CD4-positive, alpha-beta T cell treated with Interleukin-17A for 4 hours (primary cell): ENCODE measurements around the gene HELZ.
"Not testable (repeated sequence)": the region's sequence is repeated elsewhere in the genome, so short reads cannot be mapped to it uniquely, and the experiment has no call there.

Experiments
- DNase-seq: peaks from one replicate; pipeline ENCODE4 v3.0.0-alpha.2; 2020; ENCODE audit warnings: mixed read lengths

HELZ gene

DNA sequence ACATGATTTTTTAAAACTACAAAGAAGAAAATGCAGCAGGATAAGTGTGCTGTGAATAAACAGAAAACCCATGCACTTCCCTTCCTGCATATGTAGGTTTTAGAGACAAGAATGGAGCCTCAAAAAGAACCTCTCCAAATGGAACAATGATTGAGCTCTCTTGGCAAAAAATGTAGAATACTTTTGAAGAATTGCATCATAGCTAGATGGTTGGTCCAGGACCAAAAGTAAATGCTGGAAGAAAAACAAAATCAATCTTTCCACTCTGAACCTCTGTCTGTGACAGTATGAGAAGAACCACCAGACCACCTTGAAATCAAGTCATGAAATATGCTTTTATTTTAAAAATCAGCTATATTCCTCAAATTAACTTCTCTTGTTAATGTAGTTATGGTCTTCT lies 17.5 kb downstream of the HELZ start:
- DNase-seq, result no peak

DNA sequence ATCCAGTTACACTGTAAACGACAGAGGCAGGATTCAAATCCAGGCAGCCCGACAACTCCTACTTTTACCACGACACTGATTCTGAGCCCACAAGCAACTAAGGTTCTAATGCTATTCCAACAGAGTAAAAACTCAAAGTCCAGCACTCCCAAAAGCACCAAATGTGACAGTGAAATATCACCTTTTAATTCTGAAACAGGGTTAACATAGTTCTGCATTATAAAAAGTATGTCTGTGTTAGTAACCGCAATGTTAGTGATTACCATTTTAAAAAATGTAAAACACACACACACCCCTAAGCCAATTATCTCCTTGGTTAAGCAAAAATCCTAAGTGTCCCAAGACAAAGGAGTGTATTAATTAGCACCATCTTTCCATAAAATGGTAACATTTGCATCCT lies 19.7 kb downstream of the HELZ start:
- no peak for DNase-seq

DNA sequence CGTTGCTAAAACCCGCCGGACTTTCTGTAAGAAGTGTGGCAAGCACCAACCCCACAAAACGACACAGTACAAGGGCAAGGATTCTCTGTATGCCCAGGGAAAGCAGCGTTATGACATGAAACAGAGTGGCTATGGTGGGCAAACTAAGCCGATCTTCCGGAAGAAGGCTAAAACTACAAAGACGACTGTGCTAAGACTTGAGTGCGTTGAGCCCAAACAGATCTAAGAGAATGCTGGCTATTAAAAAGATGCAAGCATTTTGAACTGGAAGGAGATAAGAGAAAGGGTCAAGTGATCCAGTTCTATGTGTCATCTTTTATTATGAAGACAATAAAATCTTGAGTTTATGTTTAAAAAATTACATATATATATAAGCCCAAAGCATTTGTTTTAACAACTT lies 20.3 kb downstream of the HELZ start:
- DNase-seq, result no peak

DNA sequence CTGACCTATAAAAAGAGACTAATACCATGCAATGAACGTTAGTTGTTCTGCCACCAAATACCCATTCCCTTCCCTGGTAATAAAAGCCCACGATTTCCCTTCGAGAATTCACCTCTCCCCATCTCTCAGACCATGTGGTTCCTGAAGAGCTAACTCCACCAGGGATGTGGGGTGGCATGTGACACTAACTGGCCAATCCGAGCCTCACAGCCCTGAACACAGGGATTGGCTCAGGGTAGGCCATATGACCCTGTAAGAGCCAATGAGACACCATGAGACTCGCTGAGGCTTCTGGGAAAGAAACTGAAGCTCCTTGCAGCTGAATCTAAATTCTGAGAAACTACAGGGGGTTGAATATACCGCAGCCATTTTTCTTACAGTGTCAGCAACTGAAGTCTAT lies 21.1 kb downstream of the HELZ start:
- DNase-seq, result no peak

DNA sequence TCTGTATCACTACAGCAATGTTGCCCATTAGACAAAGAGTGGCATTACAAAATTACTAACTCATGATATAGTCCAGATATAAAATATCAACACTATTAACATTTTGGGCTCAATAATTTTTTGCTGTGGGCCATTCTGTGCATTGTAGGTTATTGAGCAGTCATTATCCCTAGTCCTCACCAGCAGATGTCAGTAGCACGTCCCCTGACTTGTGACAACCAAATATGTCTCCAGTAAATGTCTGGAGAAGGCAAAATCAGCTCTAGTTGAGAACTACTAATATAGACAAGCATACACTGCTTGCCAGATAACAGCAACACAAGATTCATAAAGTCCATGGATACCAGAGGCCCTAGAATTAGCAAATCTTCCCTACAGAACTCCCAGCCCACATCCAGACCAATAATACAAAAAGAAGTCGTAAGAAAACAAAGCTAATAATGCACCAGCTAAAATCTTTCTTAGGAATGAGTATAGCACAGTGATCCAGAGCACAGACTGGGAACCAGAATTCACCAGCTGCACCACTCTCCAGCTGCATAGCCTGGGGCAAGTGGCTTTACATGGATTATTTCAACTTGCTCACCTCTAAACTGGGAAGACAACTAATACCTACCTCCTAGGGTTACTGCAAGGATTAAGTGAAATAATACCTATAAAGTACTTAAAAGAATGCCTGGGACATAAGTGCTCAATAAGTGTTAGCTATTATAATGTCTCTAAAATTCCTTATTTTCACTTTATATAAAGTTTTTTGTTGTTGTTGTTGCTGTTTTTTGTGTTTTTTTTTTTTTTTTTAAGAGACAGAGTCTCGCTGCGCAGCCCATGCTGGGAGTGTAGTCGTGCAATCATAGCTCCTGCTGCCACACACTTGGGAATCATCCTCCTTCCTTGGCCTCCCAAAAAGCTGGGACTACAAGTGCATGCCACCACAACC lies 23.7 kb downstream of the HELZ start:
- DNase-seq, result peak; percentile 44

DNA sequence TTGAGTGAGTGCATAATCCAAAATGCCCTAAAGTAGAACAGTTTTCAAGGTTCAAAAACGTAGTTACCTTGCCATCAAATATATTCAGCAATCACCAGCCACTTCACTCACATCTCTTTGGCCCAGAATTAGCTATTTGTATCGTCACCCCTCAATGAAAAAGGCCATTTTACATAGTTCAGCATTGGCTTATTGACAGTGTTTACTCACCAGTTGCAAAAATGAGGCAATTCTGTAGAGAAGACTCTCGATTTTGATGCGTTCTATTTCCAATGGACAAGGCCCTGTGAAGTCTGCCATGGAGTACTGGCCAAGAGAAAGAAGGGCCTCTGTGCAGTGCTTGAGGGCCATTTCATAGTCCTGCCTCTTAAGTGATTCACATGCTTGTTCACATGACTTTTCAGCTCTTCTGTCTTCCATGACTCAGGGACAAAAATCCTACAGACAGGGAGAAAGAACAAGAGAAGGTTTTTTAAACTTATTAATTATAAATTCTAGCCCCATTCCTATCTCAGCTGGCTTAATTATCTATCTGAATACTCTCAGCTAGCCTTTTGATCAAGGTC lies 26.5 kb downstream of the HELZ start:
- DNase-seq, result no peak

DNA sequence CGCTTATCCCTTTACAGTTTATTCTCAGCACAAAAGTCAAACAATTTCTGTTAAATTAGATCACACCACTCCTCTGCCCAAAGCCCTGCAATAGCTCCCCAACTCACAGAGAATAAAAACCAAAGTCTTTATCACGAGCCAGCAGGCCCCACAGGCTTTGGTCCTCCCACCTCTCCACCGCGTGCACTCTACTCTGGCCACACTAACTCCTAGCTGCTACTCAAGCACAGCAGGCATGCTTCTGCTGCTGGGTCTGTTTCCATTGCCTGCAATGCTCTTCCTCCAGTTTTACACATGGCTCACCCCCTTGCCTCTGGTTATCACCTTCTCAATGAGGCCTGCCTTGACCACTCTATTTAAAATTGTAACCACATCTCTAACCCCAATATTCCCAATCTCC lies 27.6 kb downstream of the HELZ start:
- DNase-seq, result no peak

DNA sequence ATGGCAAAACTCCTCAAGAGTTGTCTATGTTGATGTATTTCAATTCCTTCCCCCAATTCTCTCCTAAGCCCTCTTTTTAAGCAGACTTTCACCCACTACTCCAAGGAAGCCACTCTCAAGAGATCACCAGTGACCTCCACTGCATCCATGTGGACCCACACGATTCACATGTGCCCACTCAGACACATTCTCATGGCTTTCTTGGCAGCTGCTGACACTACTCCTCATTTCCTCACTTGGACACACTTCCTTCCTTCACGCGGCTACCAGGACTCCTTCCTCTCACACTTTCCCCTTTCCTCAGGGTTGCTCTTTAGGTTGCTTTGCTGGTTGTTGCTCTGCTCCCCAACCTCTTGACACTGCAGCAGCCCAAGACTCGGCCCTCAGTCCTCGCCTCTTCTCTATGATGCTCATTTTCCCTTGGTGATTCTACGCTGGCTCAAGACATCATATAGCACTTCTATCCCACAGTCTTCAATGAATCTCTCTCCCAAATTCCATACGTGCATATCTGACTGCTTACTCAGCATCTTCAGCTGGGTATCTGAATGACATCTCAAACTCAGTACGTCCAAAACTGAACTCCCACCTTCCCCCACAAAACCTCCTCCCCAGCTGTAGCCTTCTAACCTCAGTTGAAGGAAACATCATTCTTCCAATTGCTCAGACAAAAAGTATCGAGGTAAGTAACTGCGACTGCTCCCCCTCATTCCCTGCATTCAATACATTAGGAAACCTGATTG lies 28.2 kb downstream of the HELZ start:
- DNase-seq, result no peak

DNA sequence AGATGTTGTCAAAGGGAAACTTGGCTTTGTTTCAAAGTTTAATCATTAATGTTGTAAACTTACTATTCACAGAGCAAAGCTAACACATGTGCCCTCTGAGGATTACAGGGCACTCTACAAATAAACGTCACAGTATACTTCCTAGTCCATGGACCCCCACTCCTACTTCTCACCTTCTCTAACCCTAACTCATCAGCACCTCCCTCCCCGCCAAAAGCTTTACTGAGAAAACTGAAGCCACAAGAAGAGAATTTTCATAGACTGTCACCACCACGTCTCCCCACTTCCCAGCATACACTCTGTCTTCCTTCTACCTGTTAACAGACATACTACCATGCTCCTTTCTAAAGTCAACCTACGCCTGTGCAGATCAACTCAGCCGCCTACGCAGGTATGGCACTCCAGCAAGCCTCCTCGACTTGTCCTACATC lies 29.0 kb downstream of the HELZ start:
- DNase-seq, result no peak

DNA sequence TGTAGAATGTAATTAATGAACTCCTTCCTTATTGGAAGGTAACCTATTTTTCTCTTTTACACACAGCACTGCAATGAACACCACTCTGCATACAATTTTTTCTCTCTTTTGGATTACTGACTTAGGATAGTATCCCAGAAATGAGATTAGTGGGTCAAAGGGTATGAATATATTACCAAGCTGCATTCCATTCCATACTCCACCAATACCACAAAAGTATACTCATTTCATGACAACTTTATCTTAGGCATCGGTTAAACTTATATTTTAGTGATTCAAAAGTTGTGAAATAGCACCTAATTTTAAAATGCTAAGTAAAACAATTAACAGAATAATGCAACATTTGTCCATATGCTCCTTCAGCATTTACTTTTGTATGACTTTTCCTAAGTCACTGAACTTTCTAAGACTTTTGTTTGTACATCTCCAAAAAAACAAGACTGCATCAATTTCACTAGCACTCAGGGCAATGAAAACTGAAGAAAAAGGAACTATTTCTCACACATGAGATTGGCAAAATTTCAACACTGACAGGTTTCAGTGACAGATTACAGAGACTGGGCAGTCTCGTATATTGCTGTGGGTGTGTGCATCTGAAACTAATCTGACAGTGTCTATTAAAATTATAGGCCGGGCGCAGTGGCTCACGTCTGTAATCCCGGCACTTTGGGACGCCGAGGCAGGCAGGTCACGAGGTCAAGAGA lies 32.1 kb downstream of the HELZ start:
- DNase-seq, result no peak

DNA sequence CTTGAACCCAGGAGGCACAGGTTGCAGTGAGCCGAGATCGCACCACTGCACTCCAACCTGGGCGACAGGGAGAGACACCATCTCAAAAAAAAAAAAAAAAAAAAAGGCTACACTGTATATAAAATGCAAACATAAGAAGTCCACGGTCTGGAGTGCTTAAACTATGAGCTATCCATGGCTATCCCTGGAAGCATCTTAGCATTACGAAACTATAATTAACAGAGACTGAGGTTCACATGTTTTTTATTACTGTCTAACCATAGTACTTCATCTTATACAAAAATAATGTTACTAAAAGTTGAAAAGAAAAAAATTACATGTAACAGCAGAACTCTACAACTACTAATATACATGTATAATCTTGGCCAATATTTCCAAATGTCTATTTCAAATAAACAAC lies 32.8 kb downstream of the HELZ start:
- no peak for DNase-seq

DNA sequence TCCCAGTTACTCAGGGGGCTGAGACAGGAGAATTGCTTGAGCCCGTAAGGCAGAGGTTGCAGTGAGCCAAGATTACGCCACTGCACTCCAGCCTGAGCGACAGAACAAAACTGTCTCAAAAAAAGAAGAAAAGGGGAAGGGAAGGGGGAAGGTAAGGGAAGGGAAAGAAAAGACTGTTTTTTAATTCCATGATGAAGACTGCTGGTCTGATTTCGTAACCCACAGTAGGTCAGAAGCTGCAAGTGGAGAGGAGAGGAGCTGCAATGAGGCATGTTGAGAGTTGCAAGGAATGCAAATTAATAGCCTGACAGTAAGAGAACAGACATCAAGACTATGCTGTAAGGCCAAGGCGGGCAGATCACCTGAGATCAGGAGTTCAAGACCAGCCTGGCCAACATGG lies 33.3 kb downstream of the HELZ start:
- DNase-seq, result no peak

DNA sequence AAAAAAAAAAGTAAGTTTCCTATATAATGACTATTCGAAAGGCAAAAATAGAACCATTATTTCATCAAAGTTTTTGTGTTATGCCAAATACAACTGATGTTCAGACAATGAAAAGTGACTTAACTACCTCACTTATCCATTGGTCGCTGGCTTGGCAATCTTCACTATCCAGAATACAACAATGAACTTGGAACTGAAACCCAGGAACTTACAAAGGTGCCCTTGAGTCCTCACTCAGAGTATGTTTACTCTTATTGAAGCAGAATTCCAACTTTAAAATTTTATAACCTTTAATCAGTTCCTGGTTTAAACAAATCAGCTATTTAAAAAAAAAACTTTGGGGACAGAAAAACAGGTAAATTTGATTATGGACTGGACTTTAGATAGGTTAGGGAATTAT lies 34.1 kb downstream of the HELZ start:
- DNase-seq, result no peak

DNA sequence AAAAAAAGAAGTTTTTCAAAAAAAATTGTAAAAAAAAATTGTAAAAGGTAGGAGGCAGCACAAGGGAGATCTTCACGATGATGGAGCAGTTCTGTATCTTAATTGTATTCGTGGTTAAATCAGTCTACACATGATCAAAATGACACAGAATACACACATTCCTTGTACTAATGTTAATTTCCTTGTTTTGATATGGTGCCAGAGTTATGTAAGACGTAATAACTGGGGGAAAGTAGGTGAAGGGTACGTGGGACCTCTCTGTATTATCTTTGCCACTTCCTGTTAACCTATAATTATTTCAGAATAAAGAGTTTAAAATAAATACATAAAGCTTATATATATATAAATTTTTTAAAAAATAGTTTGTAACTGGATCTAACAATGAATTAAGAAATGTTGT lies 36.8 kb downstream of the HELZ start:
- no peak for DNase-seq

DNA sequence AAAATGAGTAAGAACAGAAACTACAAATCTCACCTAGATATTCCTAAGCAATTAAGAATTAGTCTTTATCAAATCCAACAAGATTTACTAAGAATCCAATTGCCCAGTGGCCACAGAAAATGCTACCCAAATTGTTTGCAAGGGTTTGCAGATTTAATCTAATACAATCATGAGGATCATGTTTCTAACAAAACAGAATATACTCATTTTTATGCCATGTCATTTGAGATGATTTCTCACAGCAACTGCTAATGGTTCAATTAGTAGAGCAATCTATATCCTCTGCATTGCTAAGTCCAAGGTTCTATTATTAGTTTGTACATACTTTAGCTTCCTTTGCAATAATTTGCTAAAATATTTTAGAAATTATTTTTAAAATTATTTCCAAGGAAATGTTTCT lies 41.2 kb downstream of the HELZ start:
- DNase-seq, result no peak

DNA sequence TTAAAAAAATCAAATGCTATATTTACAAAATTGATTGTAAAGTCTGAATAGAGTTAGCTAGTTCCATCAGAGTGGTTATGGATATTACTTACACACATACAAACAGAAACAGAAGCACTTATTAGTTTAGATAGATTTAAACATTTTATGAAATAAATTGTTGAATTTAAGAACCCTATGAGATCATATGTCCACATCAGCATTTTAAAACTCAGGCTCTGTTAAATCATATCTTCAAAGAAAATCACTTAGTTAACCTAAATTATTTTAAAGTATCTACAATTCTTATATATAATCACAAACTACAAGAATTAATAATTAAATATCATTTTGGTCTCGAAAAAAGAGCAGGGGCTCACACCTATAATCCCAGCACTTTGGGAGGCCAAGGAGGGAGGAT lies 42.5 kb downstream of the HELZ start:
- no peak for DNase-seq

DNA sequence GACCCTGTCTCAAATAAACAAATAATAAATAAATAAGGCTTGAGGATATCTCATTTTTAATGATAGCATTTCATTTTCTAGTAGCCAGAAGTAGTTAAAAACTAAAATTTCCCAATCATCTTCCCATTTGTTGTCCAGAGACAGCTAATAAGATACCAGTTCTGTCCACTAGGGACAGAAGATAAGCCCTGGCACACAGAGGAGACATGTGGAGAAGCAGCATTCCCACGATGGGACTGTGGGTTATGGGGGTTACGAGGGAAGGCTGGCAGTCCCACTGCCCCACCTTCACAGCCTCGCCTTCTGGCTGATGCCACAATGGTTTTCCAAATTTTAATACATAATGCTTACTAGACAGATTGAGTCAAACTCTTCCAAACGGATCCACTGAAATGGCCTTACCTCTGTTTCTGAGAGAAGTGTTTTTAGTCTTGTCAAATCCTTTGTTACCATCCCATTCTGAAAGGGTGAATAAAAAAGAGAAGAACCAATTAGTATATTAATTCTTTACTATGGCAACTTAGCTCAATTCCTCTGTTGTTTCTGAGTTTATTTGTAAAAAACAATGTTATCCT lies 44.2 kb downstream of the HELZ start:
- no peak for DNase-seq

DNA sequence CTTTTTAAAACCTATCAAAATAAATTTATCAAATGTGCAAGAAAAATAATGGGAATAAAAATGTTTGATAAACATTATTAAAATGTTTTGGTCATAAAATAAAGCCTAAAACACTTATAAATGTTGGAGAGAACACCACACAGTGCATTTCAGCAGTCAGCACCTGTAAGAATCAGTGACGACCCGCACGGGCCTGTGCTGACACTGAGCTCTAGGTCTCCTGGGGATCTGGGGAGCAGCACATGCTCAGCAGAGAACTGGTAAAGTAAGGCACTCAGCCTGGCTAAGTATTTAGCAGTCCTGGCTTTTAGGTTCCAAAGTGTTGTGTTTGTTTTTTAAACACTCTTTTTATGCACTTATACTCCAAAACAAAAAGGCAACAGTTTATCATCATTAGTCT lies 46.9 kb downstream of the HELZ start:
- no peak for DNase-seq

DNA sequence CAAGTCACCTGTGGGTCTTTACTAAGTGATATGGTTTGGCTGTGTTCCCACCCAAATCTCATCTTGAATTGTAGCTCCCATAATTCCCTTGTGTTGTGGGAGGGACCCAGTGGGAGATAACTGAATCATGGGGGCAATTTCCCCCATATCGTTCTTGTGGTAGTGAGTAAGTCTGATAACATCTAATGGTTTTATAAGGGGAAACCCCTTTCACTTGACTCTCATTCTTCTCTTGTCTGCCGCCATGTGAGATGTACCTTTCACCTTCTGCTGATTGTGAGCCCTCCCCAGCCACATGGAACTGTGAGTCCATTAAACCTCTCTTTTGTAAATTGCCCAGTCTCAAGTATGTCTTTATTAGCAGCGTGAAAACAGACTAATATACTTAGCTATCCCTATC lies 48.0 kb downstream of the HELZ start:
- DNase-seq, result not testable (repeated sequence)

DNA sequence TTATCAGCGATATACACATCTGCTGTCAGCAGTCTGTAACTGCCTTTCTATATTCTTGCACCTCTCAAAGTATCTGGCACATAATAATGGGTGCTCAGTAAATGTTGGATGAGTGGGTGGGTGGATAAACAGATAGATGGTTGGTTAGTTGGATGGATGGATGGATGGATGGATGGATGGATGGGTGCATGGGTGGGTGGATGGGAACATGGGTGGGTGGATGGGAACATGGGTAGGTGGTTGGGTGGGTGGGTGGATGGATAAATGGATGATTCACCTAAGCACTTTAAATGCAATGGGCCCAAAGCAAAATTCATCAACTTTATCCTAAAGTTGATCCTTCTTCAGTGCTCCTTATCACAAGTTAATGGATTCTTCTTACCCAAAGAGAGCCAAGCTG lies 48.6 kb downstream of the HELZ start:
- no peak for DNase-seq

DNA sequence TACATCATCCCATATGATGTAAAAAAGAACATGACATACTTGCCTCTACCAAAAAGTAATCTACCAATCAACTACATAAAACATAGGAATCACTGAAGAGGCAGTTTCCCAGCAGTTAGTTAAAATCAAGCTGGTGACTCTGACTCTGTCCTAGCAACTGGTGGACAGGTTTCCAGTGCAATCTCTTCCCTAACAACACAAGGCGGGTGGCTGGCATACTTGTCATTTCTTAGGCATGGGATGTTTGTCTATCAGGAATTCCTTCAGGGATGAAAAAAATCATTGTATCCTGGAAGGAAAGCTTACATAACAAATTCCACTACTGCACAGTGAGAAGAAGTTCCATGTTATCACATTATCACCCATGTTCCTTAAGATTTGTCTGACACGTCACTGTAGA lies 50.9 kb downstream of the HELZ start:
- no peak for DNase-seq

DNA sequence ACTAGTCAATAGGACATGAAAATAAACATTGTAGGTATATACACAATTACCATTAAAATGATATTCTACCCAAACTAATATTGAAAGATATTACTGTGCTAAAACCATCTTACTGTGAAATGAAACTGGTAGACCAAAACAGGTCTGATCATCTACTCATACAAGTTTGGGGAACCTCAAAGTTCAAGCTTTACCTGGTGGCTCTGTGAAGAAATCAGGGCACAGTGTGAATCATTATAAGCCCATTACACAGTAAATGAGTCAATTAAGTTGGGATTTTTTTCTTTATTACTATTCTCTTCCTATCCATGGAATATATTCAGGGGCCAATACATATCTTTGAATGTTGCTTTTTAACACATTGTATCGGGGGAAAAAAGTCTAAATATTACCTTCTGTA lies 57.1 kb downstream of the HELZ start:
- no peak for DNase-seq

DNA sequence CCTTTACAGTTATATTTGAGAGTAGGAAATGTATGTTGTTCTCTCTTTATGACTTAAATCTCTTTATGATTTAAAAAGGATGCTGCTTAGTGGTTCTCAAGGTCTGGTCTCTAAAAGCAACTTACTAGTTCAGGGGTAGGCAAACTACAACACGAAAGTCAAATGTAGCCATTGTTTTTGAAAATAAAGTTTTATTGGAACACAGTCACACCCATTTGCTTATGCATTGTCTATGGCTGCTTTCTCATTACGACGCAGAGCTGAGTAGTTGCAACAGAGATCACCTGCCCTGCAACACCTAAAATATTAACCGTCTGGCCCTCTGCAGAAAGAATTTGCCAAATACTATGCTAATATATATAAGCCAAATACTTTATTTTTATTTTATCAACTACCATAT lies 58.2 kb downstream of the HELZ start:
- DNase-seq, result no peak
